WERI-Rb-1 (cell line): ENCODE data around the gene CLEC16A.

Experiments
- DNase-seq: peaks from one replicate; pipeline ENCODE4 v3.0.0-alpha.2; 2020
- H3K27ac ChIP-seq: fragments of 250-450 bp; sonication (Bioruptor Pico); 2 replicates; pipeline ENCODE4 v1.5.1; 2020; ENCODE audit warnings: mild to moderate bottlenecking, moderate library complexity
- H3K27me3 ChIP-seq: fragments of 250-450 bp; sonication (Bioruptor Pico); 2 replicates; pipeline ENCODE4 v1.5.1; 2021; ENCODE audit warnings: mild to moderate bottlenecking, low read depth, moderate library complexity; ENCODE audit not compliant: insufficient read depth, severe bottlenecking
- H3K36me3 ChIP-seq: fragments of 250-450 bp; sonication (Bioruptor Pico); 2 replicates; pipeline ENCODE4 v1.5.1; 2020; ENCODE audit warnings: mild to moderate bottlenecking, moderate library complexity
- H3K4me3 ChIP-seq: 2 replicates; pipeline ENCODE4 v1.5.1; 2011; ENCODE audit warnings: low read depth, mild to moderate bottlenecking, control low read depth, low read length
- H3K9me3 ChIP-seq: fragments of 250-450 bp; sonication (Bioruptor Pico); 2 replicates; pipeline ENCODE4 v1.5.1; 2021; ENCODE audit warnings: mild to moderate bottlenecking, moderate library complexity; ENCODE audit not compliant: severe bottlenecking
- TF ChIP-seq, protein P1 (sequence below): IDR thresholded peaks from 2 replicates; pipeline ENCODE4 v1.5.1; 2011; ENCODE audit warnings: low read depth, mild to moderate bottlenecking, control low read depth, inconsistent platforms, low read length

CLEC16A gene

DNA sequence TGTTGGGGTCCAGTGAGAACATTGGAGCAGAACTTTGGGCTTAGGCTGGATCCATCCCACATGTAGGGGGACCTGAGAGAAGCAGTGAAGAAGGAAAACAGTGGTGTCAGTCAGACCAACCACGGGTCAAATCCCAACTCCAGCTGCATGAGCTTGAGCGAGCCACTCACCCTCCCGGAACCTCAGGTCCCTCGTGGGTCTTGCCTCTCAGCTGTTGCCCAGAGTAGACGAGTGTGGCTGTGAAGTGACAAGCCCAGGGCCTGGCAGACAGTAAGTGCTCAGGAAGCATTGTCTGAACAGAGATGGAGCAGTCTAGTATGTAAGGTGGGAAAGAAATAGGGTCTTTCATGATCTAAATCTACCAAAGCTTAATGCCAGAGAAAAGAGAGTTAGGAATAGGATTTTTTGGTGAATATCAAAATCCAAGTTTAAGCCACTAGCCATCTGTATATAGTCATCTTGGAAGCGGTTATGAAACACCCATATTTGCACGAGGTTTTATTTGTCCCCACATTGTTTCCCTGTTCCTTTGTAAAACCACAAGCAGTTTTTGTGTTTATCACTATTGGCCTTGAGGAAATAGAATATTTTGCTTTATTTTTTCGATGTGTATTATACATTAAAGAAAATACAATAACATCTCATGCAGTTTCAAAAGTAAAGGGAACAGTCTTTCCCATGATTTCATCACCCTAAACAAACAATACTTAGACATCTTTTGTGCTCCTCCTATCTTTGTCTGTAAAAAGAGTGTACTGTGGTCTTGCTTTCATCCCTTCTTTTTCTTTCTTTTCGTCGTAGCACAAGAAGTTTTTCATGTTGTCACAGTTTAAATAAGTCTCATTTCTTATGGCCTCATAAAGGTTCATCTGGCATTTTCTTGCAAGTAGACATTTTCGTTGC lies 112.0 kb downstream of the CLEC16A start:
- H3K36me3 ChIP-seq: peaks cover 6% of the 10 kb centered on the region
- no peaks in the 10 kb centered on the region for H3K9me3 ChIP-seq
- no peak overlapping the region for H3K4me3 ChIP-seq
- TF ChIP-seq, protein P1, sequence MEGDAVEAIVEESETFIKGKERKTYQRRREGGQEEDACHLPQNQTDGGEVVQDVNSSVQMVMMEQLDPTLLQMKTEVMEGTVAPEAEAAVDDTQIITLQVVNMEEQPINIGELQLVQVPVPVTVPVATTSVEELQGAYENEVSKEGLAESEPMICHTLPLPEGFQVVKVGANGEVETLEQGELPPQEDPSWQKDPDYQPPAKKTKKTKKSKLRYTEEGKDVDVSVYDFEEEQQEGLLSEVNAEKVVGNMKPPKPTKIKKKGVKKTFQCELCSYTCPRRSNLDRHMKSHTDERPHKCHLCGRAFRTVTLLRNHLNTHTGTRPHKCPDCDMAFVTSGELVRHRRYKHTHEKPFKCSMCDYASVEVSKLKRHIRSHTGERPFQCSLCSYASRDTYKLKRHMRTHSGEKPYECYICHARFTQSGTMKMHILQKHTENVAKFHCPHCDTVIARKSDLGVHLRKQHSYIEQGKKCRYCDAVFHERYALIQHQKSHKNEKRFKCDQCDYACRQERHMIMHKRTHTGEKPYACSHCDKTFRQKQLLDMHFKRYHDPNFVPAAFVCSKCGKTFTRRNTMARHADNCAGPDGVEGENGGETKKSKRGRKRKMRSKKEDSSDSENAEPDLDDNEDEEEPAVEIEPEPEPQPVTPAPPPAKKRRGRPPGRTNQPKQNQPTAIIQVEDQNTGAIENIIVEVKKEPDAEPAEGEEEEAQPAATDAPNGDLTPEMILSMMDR: no peak
- DNase-seq: no peak
- no peaks in the 10 kb centered on the region for H3K27me3 ChIP-seq
- H3K27ac ChIP-seq: no peak overlapping the region

GRCh38 chr16:11056993-11057649 lies 112.8 kb downstream of the CLEC16A start:
- no peak overlapping the region for H3K27ac ChIP-seq
- H3K4me3 ChIP-seq: no peak overlapping the region
- peaks cover 11% of the 10 kb centered on the region for H3K36me3 ChIP-seq
- no peaks in the 10 kb centered on the region for H3K9me3 ChIP-seq
- H3K27me3 ChIP-seq: no peaks in the 10 kb centered on the region
- DNase-seq: no peak
- TF ChIP-seq, protein P1: no peak

DNA sequence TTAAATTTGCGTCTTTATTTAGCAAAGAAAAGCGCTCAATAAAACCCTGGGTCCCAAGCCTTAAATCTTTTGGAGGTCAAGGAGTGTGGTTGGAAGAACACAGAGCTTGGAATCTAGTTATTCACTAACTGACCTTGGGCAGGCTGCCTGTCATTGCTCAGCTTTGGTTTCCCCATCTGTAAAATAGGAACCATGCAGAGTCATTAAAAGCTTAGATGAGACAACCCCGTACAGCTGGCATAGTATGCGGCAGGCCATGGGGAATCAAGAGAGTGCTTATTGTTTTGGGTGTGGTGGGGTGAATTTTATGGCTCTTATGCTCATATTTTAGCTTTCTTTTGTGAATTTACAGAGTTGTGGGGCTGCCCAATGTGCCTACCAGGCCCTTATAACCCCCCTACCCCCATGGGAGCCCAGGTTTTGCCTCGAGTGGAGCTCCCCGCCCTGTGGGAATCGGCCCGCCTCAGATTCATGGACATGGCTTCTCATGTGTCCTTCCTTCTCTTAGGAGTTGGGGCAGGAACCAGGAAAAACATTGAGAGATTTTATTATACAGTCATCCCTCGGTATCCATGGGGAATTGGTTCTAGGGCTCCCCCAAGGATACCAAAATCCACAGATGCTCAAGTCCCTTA lies 113.5 kb downstream of the CLEC16A start:
- DNase-seq: no peak
- no peak overlapping the region for H3K27ac ChIP-seq
- H3K36me3 ChIP-seq: peaks cover 11% of the 10 kb centered on the region
- TF ChIP-seq, protein P1: no peak
- H3K4me3 ChIP-seq: no peak overlapping the region
- no peaks in the 10 kb centered on the region for H3K27me3 ChIP-seq
- H3K9me3 ChIP-seq: no peaks in the 10 kb centered on the region

DNA sequence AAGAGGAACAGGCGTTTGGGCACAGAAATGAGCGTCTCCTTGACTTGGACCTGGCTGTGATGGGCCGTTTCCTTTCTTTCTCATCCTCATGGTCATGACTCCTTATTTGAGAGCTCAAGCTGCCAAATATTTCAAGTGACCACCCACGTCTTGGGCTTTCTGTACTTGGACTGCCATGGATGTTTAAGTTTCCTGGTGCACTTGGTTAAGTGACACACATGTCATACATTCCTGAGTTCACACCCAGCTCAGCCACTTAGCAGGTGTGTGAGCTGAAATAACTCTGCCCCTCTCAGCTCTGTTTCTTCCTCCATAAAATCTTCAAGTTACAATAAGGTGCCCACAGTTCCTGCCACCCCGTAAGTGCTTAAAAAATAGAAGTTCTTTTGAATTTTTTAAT lies 114.5 kb downstream of the CLEC16A start:
- Histone ChIP-seq H3K36me3 (peaks cover 11% of the 10 kb centered on the region), H3K4me3 (no peak overlapping the region), H3K27me3 (no peaks in the 10 kb centered on the region), H3K27ac (no peak overlapping the region), H3K9me3 (no peaks in the 10 kb centered on the region)
- TF ChIP-seq, protein P1: no peak
- no peak for DNase-seq

- DNase-seq: no peak
- no peak overlapping the region for H3K4me3 ChIP-seq
- peaks cover 11% of the 10 kb centered on the region for H3K36me3 ChIP-seq
- H3K27me3 ChIP-seq: no peaks in the 10 kb centered on the region
- TF ChIP-seq, protein P1: no peak
- H3K9me3 ChIP-seq: no peaks in the 10 kb centered on the region
- H3K27ac ChIP-seq: no peak overlapping the region
These were observed 115.2 kb downstream of the CLEC16A start for GRCh38 chr16:11059588-11059987.
